NB4 (cell line): ENCODE results near the gene CILP.

Source experiments
- DNase-seq: peaks from one replicate; pipeline ENCODE4 v3.0.0; 2010; ENCODE audit warnings: low read depth
- H3K4me3 ChIP-seq: one replicate; pipeline ENCODE4 v1.5.1; 2011; ENCODE audit warnings: mild to moderate bottlenecking, low read depth, low read length, moderate library complexity
- MYC ChIP-seq: IDR thresholded peaks from 2 replicates; pipeline ENCODE4 v1.6.1; 2011; ENCODE audit warnings: low read depth, low read length
- POLR2A ChIP-seq: IDR thresholded peaks from 2 replicates; pipeline ENCODE4 v1.6.1; 2011; ENCODE audit warnings: mild to moderate bottlenecking; ENCODE audit not compliant: insufficient read length; ENCODE audit errors: extremely low read depth
- TF ChIP-seq, protein P1 (sequence below): IDR thresholded peaks from 2 replicates; pipeline ENCODE4 v1.6.1; 2011; ENCODE audit warnings: low read depth, low read length
- TF ChIP-seq, protein P2 (sequence below): IDR thresholded peaks from one replicate; pipeline ENCODE4 v1.5.1; 2012; ENCODE audit warnings: low read depth, low read length

The CILP gene, protein sequence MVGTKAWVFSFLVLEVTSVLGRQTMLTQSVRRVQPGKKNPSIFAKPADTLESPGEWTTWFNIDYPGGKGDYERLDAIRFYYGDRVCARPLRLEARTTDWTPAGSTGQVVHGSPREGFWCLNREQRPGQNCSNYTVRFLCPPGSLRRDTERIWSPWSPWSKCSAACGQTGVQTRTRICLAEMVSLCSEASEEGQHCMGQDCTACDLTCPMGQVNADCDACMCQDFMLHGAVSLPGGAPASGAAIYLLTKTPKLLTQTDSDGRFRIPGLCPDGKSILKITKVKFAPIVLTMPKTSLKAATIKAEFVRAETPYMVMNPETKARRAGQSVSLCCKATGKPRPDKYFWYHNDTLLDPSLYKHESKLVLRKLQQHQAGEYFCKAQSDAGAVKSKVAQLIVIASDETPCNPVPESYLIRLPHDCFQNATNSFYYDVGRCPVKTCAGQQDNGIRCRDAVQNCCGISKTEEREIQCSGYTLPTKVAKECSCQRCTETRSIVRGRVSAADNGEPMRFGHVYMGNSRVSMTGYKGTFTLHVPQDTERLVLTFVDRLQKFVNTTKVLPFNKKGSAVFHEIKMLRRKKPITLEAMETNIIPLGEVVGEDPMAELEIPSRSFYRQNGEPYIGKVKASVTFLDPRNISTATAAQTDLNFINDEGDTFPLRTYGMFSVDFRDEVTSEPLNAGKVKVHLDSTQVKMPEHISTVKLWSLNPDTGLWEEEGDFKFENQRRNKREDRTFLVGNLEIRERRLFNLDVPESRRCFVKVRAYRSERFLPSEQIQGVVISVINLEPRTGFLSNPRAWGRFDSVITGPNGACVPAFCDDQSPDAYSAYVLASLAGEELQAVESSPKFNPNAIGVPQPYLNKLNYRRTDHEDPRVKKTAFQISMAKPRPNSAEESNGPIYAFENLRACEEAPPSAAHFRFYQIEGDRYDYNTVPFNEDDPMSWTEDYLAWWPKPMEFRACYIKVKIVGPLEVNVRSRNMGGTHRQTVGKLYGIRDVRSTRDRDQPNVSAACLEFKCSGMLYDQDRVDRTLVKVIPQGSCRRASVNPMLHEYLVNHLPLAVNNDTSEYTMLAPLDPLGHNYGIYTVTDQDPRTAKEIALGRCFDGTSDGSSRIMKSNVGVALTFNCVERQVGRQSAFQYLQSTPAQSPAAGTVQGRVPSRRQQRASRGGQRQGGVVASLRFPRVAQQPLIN

DNA sequence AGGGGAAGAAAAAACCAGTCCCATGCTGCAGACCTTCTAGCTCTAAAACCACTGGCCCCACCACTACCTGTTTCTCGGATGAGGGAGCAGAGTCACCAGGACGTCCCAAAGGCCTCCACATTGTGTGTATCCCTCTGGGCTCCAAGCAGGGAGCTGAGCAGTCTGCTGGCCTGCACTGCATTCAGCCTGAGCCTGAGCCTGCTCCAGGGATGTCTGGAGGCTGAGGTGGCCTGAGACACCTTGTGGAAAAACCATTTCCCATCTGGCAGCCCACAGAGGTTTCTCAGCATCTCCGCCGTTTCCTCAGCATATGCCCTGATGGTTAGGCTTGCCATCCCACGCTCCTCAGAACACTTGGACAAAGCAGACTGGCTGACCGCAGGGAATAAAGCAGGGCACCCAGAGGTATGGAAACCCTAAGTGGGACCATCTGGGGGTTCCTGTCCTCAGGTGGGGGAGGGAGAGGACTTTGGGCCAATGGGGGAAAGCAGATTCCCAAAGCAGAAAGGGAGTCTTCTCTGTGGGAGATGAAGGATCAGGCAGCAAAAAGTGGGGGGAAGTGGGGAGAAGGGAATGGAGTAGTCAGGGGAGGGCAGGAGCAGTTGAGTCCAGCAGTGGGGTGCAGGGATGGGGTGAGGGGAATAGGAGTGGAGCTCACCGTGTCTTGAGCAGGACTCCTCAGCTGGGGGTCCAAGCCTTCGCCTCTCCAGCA lies at the start of gene CILP:
CILP (minus strand) TSS at position 704 of the 712 bp plus-strand sequence. CDS start 1,718 bp downstream, outside the sequence.
- no peak within 1 kb of the TSS for H3K4me3 ChIP-seq
- TF ChIP-seq POLR2A (no peak), MYC (no peak)
- TF ChIP-seq, protein P1, sequence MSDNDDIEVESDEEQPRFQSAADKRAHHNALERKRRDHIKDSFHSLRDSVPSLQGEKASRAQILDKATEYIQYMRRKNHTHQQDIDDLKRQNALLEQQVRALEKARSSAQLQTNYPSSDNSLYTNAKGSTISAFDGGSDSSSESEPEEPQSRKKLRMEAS, result no peak
- TF ChIP-seq, protein P2, sequence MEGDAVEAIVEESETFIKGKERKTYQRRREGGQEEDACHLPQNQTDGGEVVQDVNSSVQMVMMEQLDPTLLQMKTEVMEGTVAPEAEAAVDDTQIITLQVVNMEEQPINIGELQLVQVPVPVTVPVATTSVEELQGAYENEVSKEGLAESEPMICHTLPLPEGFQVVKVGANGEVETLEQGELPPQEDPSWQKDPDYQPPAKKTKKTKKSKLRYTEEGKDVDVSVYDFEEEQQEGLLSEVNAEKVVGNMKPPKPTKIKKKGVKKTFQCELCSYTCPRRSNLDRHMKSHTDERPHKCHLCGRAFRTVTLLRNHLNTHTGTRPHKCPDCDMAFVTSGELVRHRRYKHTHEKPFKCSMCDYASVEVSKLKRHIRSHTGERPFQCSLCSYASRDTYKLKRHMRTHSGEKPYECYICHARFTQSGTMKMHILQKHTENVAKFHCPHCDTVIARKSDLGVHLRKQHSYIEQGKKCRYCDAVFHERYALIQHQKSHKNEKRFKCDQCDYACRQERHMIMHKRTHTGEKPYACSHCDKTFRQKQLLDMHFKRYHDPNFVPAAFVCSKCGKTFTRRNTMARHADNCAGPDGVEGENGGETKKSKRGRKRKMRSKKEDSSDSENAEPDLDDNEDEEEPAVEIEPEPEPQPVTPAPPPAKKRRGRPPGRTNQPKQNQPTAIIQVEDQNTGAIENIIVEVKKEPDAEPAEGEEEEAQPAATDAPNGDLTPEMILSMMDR, result no peak

DNA sequence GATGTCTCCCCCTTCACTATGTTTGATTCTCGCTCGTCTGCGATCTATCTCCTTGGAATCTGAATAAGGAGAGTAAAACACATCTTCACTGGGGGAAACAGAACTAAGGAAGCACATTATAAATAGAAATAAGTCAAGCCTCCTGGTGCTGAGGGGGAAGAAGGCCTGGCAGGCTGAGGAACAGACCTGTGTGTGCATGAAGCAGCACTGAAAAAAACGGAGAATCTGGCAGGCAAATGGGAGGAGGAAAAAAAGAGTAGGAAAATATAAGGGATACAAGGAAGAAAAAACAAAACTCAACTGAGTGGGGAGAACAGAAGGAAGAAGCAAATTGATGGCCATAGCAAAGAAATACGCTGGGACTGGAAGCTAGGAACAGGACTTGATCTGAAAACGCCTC lies 49.7 kb upstream of the CILP start:
- no peak for DNase-seq
- no peak overlapping the region for H3K4me3 ChIP-seq
- no peak for TF ChIP-seq POLR2A

More for the DNA sequence above, at the start of gene CILP:
- DNase-seq, result no peak

DNA sequence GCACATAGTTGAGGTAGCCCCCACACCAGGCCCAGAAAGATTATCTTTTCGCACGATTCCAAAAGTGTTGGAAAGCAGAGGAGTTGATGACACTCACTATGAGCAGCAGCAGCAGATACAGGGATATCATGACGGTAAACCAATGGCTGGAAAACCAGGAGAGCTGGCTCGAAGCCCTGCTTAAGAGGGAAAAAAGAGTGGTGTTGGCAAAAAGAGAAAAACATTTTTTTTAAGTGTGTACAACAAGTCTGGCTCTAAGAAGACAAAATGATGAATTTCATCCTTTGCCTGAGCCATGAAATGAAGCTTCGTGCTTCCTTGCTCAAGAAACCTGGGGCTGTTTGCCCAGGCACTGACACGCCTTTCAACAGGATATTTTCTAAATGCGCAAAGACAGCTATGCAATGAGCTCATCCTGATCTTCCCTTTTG lies 48.1 kb upstream of the CILP start:
- no peak for DNase-seq
- no peak overlapping the region for H3K4me3 ChIP-seq
- TF ChIP-seq, protein P2, result no peak
- TF ChIP-seq, protein P1, result no peak
- TF ChIP-seq POLR2A (no peak), MYC (no peak)

DNA sequence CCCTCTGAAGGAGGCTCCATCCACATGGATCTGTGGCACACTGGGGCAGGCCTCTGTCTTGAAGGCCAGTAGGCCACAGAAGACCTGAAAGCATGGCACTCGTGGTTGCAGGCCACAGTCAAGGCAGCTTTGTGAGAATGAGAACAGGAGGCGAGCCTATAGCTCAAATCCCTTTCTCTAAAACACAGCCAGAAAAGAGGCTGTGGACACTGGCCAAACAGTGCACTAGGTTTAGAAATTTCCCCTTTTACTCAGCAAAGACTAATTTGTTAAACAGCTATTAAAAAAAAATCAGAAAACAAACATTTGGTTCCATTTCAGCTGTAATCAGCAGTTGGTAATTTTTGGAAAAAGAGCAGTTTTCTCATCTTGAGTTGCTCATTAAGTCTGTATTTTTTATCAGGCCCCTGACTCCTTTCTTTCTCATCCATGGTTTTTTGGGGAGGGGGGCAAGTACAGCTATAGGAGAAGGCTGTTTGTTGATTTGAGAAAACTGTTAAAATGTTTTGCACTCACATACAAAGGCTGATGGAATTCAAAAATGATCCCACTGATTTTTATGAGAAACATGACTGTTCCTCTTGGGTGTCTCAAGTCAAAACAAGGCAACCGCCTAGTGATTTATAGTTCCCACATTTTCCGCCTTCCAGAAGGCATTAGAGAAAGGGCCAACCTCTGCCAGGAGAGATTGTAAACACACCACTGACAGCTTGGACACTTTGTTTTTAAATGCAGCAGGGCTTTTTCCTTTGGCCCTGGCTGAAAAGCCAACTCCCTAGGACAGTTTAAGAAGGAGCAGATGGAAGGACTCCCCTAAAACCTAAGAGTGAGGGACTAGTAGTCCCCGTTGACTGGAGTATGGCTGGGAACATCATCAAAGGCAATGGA lies 47.3 kb upstream of the CILP start:
- no peak for DNase-seq
- H3K4me3 ChIP-seq, result no peak overlapping the region
- TF ChIP-seq, protein P2, result no peak
- TF ChIP-seq MYC (no peak), POLR2A (no peak)
- TF ChIP-seq, protein P1, result no peak

DNA sequence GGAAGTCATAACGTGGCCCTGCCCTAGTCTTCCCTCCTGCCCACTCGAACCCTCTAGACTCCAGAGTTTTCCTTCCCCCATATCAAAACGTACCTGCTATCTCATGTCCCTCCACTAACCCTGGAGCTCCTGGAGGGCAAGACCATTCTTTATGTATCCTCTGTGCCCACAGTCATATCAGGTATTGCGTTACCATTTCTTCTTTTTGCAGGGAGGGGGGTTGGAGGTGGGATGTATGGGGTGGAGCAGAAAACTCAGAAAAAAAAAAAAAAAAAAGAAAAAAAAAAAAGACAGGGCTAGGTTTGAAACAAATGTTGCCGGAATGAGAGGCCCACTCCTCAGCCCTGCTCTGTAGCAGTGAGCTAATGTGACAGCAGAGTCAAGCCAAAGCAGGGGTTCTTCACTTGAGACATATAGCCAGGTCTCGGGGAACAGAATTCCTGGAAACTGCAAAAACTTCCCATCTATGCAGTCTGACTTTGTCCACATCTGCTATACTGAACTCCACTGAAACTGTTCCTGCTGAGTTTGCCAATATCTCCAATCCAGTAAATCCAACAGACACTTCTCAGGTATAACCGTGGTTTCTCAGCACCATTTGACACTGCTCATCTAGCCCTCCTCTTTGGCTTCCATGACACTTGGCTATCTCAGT lies 44.3 kb upstream of the CILP start:
- DNase-seq, result peak; percentile 44
- no peak overlapping the region for H3K4me3 ChIP-seq
- TF ChIP-seq MYC (no peak), POLR2A (no peak)
- TF ChIP-seq, protein P2, result no peak
- TF ChIP-seq, protein P1, result no peak
